Endodermal cell (in vitro differentiated cells): ENCODE measurements around the gene MID1. TPM values are rescaled to one million over a fixed set of nuclear protein-coding genes. Genes with fewer than 3 reads are reported as not detected.

Experiments
- DNase-seq: peaks from one replicate; pipeline ENCODE4 v3.0.0-alpha.2; 2017
- H3K27ac ChIP-seq: 2 replicates; pipeline ENCODE4 v1.5.1; 2013; ENCODE audit warnings: mild to moderate bottlenecking, low read depth, low read length, moderate library complexity
- H3K27me3 ChIP-seq: 2 replicates; pipeline ENCODE4 v1.6.1; 2013; ENCODE audit warnings: mild to moderate bottlenecking, low read length, moderate library complexity; ENCODE audit not compliant: insufficient read depth, control insufficient read depth, poor library complexity, severe bottlenecking
- H3K36me3 ChIP-seq: 2 replicates; pipeline ENCODE4 v1.7.0; 2013; ENCODE audit warnings: mild to moderate bottlenecking, low read length, moderate library complexity; ENCODE audit not compliant: control insufficient read depth, insufficient read depth
- H3K4me1 ChIP-seq: one replicate; pipeline ENCODE4 v1.7.0; 2013; ENCODE audit warnings: low read length; ENCODE audit not compliant: control insufficient read depth, insufficient read depth
- H3K4me3 ChIP-seq: 2 replicates; pipeline ENCODE4 v1.5.1; 2013; ENCODE audit warnings: mild to moderate bottlenecking, low read length, moderate library complexity
- H3K9ac ChIP-seq: 2 replicates; pipeline ENCODE4 v1.6.1; 2013; ENCODE audit warnings: mild to moderate bottlenecking, low read length, moderate library complexity; ENCODE audit not compliant: poor library complexity, severe bottlenecking; ENCODE audit errors: extremely low read depth
- H3K9me3 ChIP-seq: 2 replicates; pipeline ENCODE4 v1.6.1; 2013; ENCODE audit warnings: mild to moderate bottlenecking, low read length, moderate library complexity; ENCODE audit not compliant: control insufficient read depth
- H3K27ac Mint-ChIP-seq: 2 replicates; pipeline ENCODE4 v1.8.0; 2020; ENCODE audit warnings: mixed read lengths
- H3K27me3 Mint-ChIP-seq: 2 replicates; pipeline ENCODE4 v1.8.0; 2021; ENCODE audit warnings: mild to moderate bottlenecking, mixed read lengths; ENCODE audit not compliant: insufficient read depth
- H3K36me3 Mint-ChIP-seq: 2 replicates; pipeline ENCODE4 v1.8.0; 2020; ENCODE audit warnings: low read depth, mixed read lengths
- H3K4me1 Mint-ChIP-seq: 2 replicates; pipeline ENCODE4 v1.8.0; 2020; ENCODE audit warnings: mixed read lengths
- H3K4me3 Mint-ChIP-seq: 2 replicates; pipeline ENCODE4 v1.8.0; 2020; ENCODE audit warnings: mild to moderate bottlenecking, moderate library complexity, mixed read lengths
- H3K9me3 Mint-ChIP-seq: 2 replicates; pipeline ENCODE4 v1.8.0; 2020; ENCODE audit warnings: mild to moderate bottlenecking, mixed read lengths
- WGBS, 2 experiments: methylation state at CpG; one replicate each; pipeline versions ENCODE4 v1.1.5 to v1.1.7; 2013; ENCODE audit warnings: missing lambda C conversion rate in 2 of 2, mixed read lengths in 1 of 2; ENCODE audit not compliant: insufficient coverage in 1 of 2, insufficient read length in 1 of 2; 5-methylcytosine and 5-hydroxymethylcytosine counted together
- total RNA-seq, 2 donors: library from RNA; stranded (reverse); fragmentation: NEBNext Ultra II Directional in 1 of 2; extraction: Animal tissue kit (Norgen Biotek cat#: 25700) in 1 of 2; gene quantifications; 2 replicates in 1 of 2; 3 replicates in 1 of 2; pipeline ENCODE4 v1.2.1, GENCODE V29; 2021
- TF ChIP-seq, protein P1 (sequence below): fragments of 200-600 bp; sonication (generic); conservative IDR thresholded peaks from 2 replicates; pipeline ENCODE4 v1.5.0; 2021; ENCODE audit warnings: antibody characterized with exemption, mild to moderate bottlenecking

The MID1 gene
- total RNA-seq, 2 donors from 2014 or later, result 23.5 to 24.9 TPM

DNA sequence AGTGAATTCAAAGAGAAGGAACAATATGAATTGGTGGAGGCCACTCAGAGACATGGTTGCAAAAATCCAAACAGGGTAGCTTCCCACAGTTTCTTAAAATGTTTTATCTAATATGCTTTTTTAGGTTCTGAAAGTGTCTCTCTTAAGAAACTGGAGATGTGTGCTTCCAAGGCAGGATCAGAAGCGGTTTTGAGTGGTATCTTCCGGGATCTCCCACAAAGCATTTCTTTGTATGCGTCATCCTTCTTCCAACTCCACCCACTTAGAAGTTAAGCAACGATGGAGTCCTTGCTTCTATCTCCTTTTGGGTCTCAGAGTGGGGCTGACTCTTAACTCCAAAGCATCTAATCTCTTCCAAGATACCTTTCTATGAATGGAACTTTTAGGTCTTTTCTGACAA is 196.7 kb downstream of the MID1 start:
- Histone ChIP-seq H3K9ac (no peak overlapping the region), H3K27ac (no peak overlapping the region), H3K36me3 (no peaks in the 10 kb centered on the region), H3K27me3 (no peaks in the 10 kb centered on the region), H3K9me3 (no peaks in the 10 kb centered on the region), H3K4me3 (no peak overlapping the region), H3K4me1 (no peaks in the 10 kb centered on the region)
- Mint-ChIP-seq H3K4me1 (peaks cover 1% of the 10 kb centered on the region), H3K4me3 (no peak overlapping the region), H3K36me3 (no peaks in the 10 kb centered on the region), H3K27me3 (no peaks in the 10 kb centered on the region), H3K27ac (no peak overlapping the region), H3K9me3 (peaks cover 59% of the 10 kb centered on the region)
- DNase-seq, result no peak
- 93 to 100% methylated on average over 4 of the region's 4 CpGs for WGBS, 2 experiments
- TF ChIP-seq, protein P1, sequence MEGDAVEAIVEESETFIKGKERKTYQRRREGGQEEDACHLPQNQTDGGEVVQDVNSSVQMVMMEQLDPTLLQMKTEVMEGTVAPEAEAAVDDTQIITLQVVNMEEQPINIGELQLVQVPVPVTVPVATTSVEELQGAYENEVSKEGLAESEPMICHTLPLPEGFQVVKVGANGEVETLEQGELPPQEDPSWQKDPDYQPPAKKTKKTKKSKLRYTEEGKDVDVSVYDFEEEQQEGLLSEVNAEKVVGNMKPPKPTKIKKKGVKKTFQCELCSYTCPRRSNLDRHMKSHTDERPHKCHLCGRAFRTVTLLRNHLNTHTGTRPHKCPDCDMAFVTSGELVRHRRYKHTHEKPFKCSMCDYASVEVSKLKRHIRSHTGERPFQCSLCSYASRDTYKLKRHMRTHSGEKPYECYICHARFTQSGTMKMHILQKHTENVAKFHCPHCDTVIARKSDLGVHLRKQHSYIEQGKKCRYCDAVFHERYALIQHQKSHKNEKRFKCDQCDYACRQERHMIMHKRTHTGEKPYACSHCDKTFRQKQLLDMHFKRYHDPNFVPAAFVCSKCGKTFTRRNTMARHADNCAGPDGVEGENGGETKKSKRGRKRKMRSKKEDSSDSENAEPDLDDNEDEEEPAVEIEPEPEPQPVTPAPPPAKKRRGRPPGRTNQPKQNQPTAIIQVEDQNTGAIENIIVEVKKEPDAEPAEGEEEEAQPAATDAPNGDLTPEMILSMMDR, result no peak

DNA sequence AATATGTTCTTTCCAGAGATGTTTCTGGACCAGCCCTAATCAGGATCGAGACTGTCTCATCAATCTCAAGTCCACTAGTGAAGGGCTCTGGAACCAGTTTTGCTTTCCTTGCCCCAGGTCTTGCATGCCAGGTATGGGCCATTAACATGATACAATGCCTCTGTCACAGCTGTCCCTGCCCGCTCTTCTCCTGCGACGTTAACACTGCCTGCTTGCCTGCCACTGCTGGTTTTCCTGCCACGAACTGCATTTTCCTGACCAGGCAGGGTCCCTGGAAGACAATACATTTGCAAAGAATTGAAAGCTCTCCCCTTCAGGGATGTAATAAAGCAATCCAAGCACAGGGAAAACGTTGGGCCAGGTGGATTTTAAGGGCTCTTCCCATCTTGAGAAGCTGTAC is 200.3 kb downstream of the MID1 start:
- H3K36me3 Mint-ChIP-seq, result no peaks in the 10 kb centered on the region
- no peaks in the 10 kb centered on the region for H3K36me3 ChIP-seq

DNA sequence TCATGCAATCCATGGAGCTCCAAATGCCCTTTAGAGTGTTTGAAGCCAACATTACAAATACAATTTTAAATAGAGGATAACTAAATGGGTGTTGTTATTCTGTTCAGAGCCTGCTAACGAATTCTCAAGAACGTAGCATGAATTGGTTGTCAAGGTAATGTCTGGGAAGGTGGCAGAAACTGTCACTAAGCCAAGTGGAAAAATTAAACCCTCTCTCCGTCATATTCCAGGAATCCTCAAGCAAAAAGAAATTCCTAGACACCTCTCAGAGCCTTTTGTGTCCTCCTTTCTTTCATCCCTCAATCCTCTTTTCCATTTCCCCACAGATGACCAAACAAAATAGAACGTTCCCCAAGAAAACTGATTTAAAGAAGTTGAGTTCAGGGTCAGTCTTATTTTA is 204.0 kb downstream of the MID1 start:
- Histone ChIP-seq H3K9me3 (no peaks in the 10 kb centered on the region), H3K27me3 (no peaks in the 10 kb centered on the region), H3K36me3 (no peaks in the 10 kb centered on the region), H3K27ac (peak overlapping the region; percentile 22), H3K9ac (no peak overlapping the region), H3K4me1 (no peaks in the 10 kb centered on the region), H3K4me3 (no peak overlapping the region)
- DNase-seq, result no peak
- Mint-ChIP-seq H3K36me3 (no peaks in the 10 kb centered on the region), H3K27me3 (peaks cover 2% of the 10 kb centered on the region), H3K27ac (no peak overlapping the region), H3K4me1 (peaks cover 1% of the 10 kb centered on the region), H3K9me3 (peaks cover 42% of the 10 kb centered on the region), H3K4me3 (no peak overlapping the region)
- TF ChIP-seq, protein P1, result no peak
- WGBS, 2 experiments, result 77% methylated on average over 3 of the region's 4 CpGs; no CpG with 5 or more reads in 1 of the 2 experiments

More for the DNA sequence above, 200.3 kb downstream of the MID1 start:
- H3K9me3 Mint-ChIP-seq, result peaks cover 44% of the 10 kb centered on the region
- TF ChIP-seq, protein P1, result no peak
- Histone ChIP-seq H3K4me3 (no peak overlapping the region), H3K9me3 (no peaks in the 10 kb centered on the region), H3K27ac (no peak overlapping the region), H3K4me1 (no peaks in the 10 kb centered on the region), H3K9ac (no peak overlapping the region), H3K27me3 (no peaks in the 10 kb centered on the region)
- peaks cover 1% of the 10 kb centered on the region for H3K4me1 Mint-ChIP-seq
- H3K27me3 Mint-ChIP-seq, result no peaks in the 10 kb centered on the region
- 49 to 54% methylated on average over 4 to 6 of the region's 6 CpGs for WGBS, 2 experiments
- peak; percentile 43 for DNase-seq
- no peak overlapping the region for H3K27ac Mint-ChIP-seq
- H3K4me3 Mint-ChIP-seq, result no peak overlapping the region
